Right lobe of liver (tissue), 6 donors: ENCODE results near the gene KLHL26. TPM values are rescaled to one million over a fixed set of nuclear protein-coding genes. Genes with fewer than 3 reads are reported as not detected.

ENCODE experiments used
- ATAC-seq, 4 donors: fragments of 200-7000 bp; cut with Tn5 transposase; one replicate each; pipeline ENCODE4 v1.9.1; 2020; ENCODE audit warnings: mild to moderate bottlenecking in 4 of 4, moderate library complexity in 4 of 4
- DNase-seq, 3 donors: peaks; one replicate each; pipeline ENCODE4 v3.0.0-alpha.2; 2020
- H3K27ac ChIP-seq, 3 donors: fragments of 200-600 bp; one replicate each; pipeline ENCODE4 v1.8.0; 2022
- H3K27me3 ChIP-seq, 2 donors: fragments of 200-600 bp; one replicate each; pipeline ENCODE4 v1.8.0; 2022
- H3K36me3 ChIP-seq, 4 donors: fragments of 200-600 bp; sonication (generic) in 1 of 4; one replicate each; pipeline versions ENCODE4 v1.5.1 to v1.8.0; 2017 to 2022; ENCODE audit warnings: control low read depth in 1 of 4
- H3K4me1 ChIP-seq, 4 donors: fragments of 200-600 bp; sonication (generic) in 1 of 4; one replicate each; pipeline versions ENCODE4 v1.5.1 to v1.8.0; 2017 to 2022; ENCODE audit warnings: control low read depth in 1 of 4
- H3K4me3 ChIP-seq, 3 donors: fragments of 200-600 bp; one replicate each; pipeline ENCODE4 v1.8.0; 2022
- H3K9me3 ChIP-seq, 4 donors: fragments of 200-600 bp; sonication (generic) in 1 of 4; one replicate each; pipeline versions ENCODE4 v1.5.1 to v1.8.0; 2017 to 2022; ENCODE audit warnings: control low read depth in 1 of 4
- POLR2A ChIP-seq: fragments of 450-650 bp; IDR thresholded peaks from one replicate; pipeline ENCODE4 v1.6.1; 2017; ENCODE audit warnings: antibody characterized with exemption, mild to moderate bottlenecking
- WGBS: methylation state at CpG from one replicate; pipeline ENCODE4 v1.1.6; 2018; ENCODE audit warnings: low coverage, low lambda C conversion rate; ENCODE audit not compliant: insufficient coverage; ENCODE audit errors: missing lambda C conversion rate; 5-methylcytosine and 5-hydroxymethylcytosine counted together
- intact Hi-C, 2 donors: fragments of 100-400 bp; cut with DNase I; formaldehyde crosslinking; loops; one replicate each; pipeline versions ENCODE4 v1.11.2 to v1.14.1; 2022
- total RNA-seq, 6 experiments: library from RNA; depleted of rRNA in 2 of 6; stranded (reverse); fragments of >200 nt in 2 of 6; fragmentation: NEBNext Ultra II Directional in 3 of 6; extraction: Animal tissue kit (Norgen Biotek cat#: 25700) in 3 of 6; gene quantifications; one replicate each; pipeline versions ENCODE4 v1.1.0 to v1.2.4, GENCODE V29; 2016 to 2023
- TF ChIP-seq, protein P1 (sequence below), 4 donors: fragments of 200-600 bp in 3 of 4; fragments of 450-650 bp in 1 of 4; IDR thresholded peaks; one replicate each; pipeline versions ENCODE4 v1.5.1 to v1.8.0; 2016 to 2022; ENCODE audit warnings: antibody characterized with exemption in 4 of 4, mild to moderate bottlenecking in 2 of 4
- donor health status: DM: no; HTN: yes; CAD: no.
- donor health status: DM: no; HTN: no; CAD: no.
- donor health status: DM: no; HTN: no; CAD: no.
- donor health status: DM: no; HTN: yes; CAD: no.
- donor health status: DM: no; HTN: yes; CAD: no.

KLHL26 gene
- total RNA-seq, 6 experiments from 2014 or later, result 3.8 to 5.0 (median 4.7) TPM

DNA sequence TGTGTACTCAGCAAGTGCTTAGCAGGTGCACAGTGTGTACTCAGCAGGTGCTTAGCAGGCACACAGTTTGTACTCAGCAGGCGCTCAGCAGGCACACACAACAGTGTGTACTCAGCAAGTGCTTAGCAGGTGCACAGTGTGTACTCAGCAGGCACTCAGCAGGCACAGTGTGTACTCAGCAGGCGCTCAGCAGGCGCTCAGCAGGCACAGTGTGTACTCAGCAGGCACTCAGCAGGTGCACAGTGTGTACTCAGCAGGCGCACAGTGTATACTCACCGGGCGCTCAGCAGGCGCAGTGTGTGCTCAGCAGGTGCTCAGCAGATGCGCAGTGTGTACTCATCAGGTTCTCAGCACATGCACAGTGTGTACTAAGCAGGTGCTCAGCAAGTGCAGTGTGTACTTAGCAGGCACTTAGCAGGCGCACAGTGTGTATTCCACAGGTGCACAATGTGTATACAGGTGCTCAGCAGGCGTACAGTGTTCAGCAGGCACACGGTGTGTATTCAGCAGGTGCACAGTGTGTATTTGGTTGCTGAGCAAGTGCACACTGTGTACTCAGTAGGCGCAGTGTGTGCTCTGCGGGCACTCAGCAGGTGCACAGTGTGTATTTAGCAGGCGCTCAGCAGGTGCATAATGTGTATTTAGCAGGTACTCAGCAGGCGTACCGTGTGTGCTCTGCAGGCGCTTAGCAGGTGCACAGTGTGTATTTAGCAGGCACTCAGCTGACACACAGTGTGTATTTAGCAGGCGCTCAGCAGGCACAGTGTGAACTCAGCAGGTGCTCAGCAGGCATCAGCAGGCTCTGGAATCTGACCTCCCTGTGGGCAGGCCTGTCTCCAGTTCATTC lies 61.7 kb downstream of the KLHL26 start:
- DNase-seq, result no peak
- Histone ChIP-seq H3K27ac (no peak overlapping the region), H3K4me1 (peaks cover 0 to 16% (median 0%) of the 10 kb centered on the region in 4 donors), H3K27me3 (no peaks in the 10 kb centered on the region), H3K36me3 (no peaks in the 10 kb centered on the region), H3K9me3 (no peaks in the 10 kb centered on the region), H3K4me3 (no peak overlapping the region)
- WGBS, result 100% methylated on average over 1 of the region's 18 CpGs
- TF ChIP-seq, protein P1, sequence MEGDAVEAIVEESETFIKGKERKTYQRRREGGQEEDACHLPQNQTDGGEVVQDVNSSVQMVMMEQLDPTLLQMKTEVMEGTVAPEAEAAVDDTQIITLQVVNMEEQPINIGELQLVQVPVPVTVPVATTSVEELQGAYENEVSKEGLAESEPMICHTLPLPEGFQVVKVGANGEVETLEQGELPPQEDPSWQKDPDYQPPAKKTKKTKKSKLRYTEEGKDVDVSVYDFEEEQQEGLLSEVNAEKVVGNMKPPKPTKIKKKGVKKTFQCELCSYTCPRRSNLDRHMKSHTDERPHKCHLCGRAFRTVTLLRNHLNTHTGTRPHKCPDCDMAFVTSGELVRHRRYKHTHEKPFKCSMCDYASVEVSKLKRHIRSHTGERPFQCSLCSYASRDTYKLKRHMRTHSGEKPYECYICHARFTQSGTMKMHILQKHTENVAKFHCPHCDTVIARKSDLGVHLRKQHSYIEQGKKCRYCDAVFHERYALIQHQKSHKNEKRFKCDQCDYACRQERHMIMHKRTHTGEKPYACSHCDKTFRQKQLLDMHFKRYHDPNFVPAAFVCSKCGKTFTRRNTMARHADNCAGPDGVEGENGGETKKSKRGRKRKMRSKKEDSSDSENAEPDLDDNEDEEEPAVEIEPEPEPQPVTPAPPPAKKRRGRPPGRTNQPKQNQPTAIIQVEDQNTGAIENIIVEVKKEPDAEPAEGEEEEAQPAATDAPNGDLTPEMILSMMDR (IDR thresholded peaks at IDR 0.05), result no peak
- TF ChIP-seq POLR2A, result no peak
- intact Hi-C loops, result no loop called here
- peak in 2 of 4 donors; percentile 4 to 19 for ATAC-seq

DNA sequence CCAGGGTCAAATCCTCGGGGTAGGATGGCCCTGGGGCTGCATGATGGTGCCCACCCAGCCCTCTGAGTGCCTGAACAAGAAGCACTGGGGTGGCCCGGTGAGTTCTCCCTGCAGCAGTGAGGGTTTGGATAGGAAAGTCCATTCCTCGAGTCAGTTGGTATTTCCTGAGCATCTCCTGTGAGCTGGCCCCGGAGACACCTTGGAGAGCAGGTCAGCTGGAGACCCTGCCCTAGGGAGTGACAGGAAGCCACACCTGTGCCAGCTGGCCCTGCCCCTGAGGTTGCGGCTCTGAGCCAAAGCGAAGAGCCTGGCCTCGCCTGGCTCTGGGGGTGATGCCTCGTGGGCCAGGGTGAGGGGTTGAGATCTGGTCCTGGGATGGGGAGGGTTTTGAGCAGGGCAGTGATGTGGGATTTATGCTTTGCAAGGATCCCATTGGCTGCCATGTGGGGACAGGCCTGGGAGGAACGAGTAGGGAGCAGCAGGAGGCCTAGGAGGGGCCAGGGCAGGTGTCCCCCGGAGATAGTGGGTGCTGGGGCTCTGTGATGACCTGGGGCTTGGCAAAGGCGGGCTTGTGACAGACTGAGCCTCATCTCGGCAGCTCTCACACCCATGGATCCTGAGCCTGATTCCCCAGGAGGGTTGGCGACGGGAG lies 62.7 kb downstream of the KLHL26 start:
- no peaks in the 10 kb centered on the region for H3K9me3 ChIP-seq
- no peaks in the 10 kb centered on the region for H3K36me3 ChIP-seq
- intact Hi-C loops, result no loop called here
- H3K4me3 ChIP-seq, result no peak overlapping the region
- no peak for ATAC-seq
- DNase-seq, result no peak
- WGBS, result no CpG with 5 or more reads among the region's 14 CpGs
- no peak overlapping the region for H3K27ac ChIP-seq
- no peaks in the 10 kb centered on the region for H3K27me3 ChIP-seq
- peaks cover 0 to 16% (median 0%) of the 10 kb centered on the region in 4 donors for H3K4me1 ChIP-seq
- no peak for TF ChIP-seq POLR2A
- TF ChIP-seq, protein P1 (IDR thresholded peaks at IDR 0.05), result no peak

DNA sequence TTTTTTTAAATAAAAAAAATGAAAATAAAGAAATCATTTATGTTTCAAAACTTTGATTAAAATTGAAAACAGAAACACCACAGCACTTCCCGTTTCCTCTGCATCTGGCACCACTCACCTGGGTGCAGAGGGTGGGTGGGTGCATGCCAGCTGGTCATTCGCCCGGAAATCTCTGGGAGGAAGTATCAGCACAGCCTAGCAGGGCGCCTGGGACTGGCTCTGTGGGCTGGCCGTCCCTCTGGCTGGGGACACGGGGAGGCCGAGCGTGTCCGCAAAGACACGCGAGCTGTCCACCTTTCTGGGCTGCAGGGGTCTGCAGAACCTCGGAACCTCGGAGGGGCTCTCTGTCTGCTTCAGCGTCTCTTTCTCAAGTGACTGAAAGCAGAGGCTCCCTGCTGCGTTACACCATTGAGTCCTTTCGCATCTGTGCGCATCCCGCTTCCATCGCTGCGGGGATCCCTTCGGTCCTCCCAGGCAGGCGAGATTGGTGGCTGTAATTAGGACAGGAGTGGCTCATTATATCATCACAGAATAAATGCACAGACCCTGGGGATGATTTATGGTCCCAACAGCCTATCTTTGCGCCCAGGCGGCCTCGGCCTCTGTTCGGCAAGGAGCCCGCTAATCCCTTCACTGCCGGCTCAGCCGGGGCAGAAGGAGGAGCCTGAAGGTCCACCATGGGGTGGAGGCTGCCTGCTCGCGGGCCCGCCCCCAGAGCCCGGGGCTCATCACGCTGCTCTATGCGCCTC lies 63.8 kb downstream of the KLHL26 start:
- peak overlapping the region in 1 of 3 donors; percentile 40 for H3K27ac ChIP-seq
- H3K4me3 ChIP-seq, result peak overlapping the region; percentile 15 to 36 (median 28)
- DNase-seq (peak; percentile 90 to 96 (median 93)), ATAC-seq (peak; percentile 84 to 96 (median 94))
- peaks cover 0 to 16% (median 0%) of the 10 kb centered on the region in 4 donors for H3K4me1 ChIP-seq
- H3K9me3 ChIP-seq, result no peaks in the 10 kb centered on the region
- no peaks in the 10 kb centered on the region for H3K27me3 ChIP-seq
- WGBS, result 21% methylated on average over 25 of the region's 35 CpGs
- H3K36me3 ChIP-seq, result no peaks in the 10 kb centered on the region
- intact Hi-C loops, result no loop called here
- TF ChIP-seq, protein P1 (IDR thresholded peaks at IDR 0.05), result no peak
- no peak for TF ChIP-seq POLR2A

DNA sequence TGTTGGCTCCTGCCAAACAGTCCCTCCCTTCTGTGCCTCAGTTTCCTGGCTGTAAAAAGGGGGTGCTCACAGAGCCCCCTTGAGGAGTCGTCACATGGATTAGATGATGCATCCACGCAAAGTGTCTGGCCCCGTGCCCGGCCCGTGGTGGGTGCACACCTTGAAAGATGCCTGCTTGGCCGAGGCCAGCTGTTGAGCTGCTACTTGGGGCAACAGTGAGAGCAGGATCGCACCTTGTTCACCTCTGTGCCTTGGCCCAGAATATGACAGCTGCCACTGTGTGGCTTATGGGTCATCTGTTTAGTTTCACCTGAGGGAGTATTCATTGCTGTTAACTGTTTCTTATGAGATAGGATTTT lies 64.4 kb downstream of the KLHL26 start:
- H3K27me3 ChIP-seq, result no peaks in the 10 kb centered on the region
- no peak for DNase-seq
- H3K4me3 ChIP-seq, result peak overlapping the region in 2 of 3 donors; percentile 28 to 36
- intact Hi-C loops, result no loop called here
- H3K36me3 ChIP-seq, result no peaks in the 10 kb centered on the region
- TF ChIP-seq, protein P1 (IDR thresholded peaks at IDR 0.05), result no peak
- TF ChIP-seq POLR2A, result no peak
- no peak for ATAC-seq
- 51% methylated on average over 3 of the region's 7 CpGs for WGBS
- H3K27ac ChIP-seq, result no peak overlapping the region
- H3K4me1 ChIP-seq, result peaks cover 0 to 16% (median 0%) of the 10 kb centered on the region in 4 donors
- no peaks in the 10 kb centered on the region for H3K9me3 ChIP-seq
